HepG2 (cell line): ENCODE data around the gene NECAB2. TPM values are rescaled to one million over a fixed set of nuclear protein-coding genes. Genes with fewer than 3 reads are reported as not detected.

Experiments
- ATAC-seq: fragments of 200-7000 bp; cut with Tn5 transposase; 3 replicates; pipeline ENCODE4 v1.9.1; 2020; ENCODE audit warnings: mild to moderate bottlenecking, moderate library complexity
- BruUV-seq: library from RNA; stranded (reverse); fragments of 400-500 nt; replicated peaks from 2 replicates; lab custom pipeline; 2021; lab: Mats Ljungman, UMichigan
- CTCF ChIA-PET: fragments of 300-600 bp; formaldehyde crosslinking; extraction: SDS; loops from one replicate; lab custom pipeline; 2021; ENCODE audit warnings: low total read pairs, inconsistent platforms, low intra/inter-chr PET ratio; lab: Yijun Ruan, JAX
- POLR2A ChIA-PET: fragments of 350-600 bp; sonication (Branson Sonifier 250); formaldehyde crosslinking; loops from one replicate; lab custom pipeline; 2020; ENCODE audit warnings: antibody characterized with exemption, inconsistent platforms; lab: Yijun Ruan, JAX
- DNase-seq: peaks from one replicate; pipeline ENCODE4 v3.0.0-alpha.2; 2015; ENCODE audit warnings: low spot score
- FAIRE-seq: peaks from 3 replicates; lab custom pipeline; 2011; peaks lifted over from hg19 to GRCh38; lab: Jason Lieb, UNC
- H2AFZ ChIP-seq: one replicate; pipeline ENCODE4 v1.6.1; 2011; ENCODE audit warnings: low read length, inconsistent platforms
- H3K27ac ChIP-seq: fragments of 300-600 bp; 3 replicates; pipeline ENCODE4 v1.8.0; 2011; ENCODE audit warnings: mixed run types, mild to moderate bottlenecking, mixed read lengths, low read length, inconsistent platforms; ENCODE audit not compliant: insufficient read depth; ENCODE audit errors: extremely low read length
- H3K27me3 ChIP-seq, 2 experiments: fragments of 200-600 bp in 1 of 2; 2 replicates in 1 of 2; 3 replicates in 1 of 2; pipeline versions ENCODE4 v1.6.0 to v1.8.0; 2011; ENCODE audit warnings: low read length in 2 of 2, mild to moderate bottlenecking in 2 of 2, moderate library complexity in 2 of 2, inconsistent platforms in 1 of 2; ENCODE audit not compliant: insufficient read depth in 2 of 2, control insufficient read depth in 1 of 2
- H3K36me3 ChIP-seq, 2 experiments: fragments of 200-600 bp in 1 of 2; replicated peaks in 1 of 2; 2 replicates in 1 of 2; 3 replicates in 1 of 2; pipeline versions ENCODE4 v1.5.1 to v1.8.0; 2011; ENCODE audit warnings: low read length in 2 of 2, inconsistent platforms in 1 of 2; ENCODE audit not compliant: insufficient read depth in 2 of 2, control insufficient read depth in 1 of 2
- H3K4me1 ChIP-seq: 2 replicates; pipeline ENCODE4 v1.5.1; 2012; ENCODE audit warnings: low read length, inconsistent platforms; ENCODE audit not compliant: insufficient read depth
- H3K4me2 ChIP-seq: 2 replicates; pipeline ENCODE4 v1.6.0; 2011; ENCODE audit warnings: low read depth, low read length, inconsistent platforms
- H3K4me3 ChIP-seq, 3 experiments: fragments of 200-600 bp in 1 of 3; sonication (generic), shearing (Covaris generic) in 1 of 3; replicated peaks in 1 of 3; 2 replicates each; pipeline ENCODE4 v1.5.1; 2011 to 2016; ENCODE audit warnings: low read length in 3 of 3, inconsistent platforms in 2 of 3, low read depth in 2 of 3, mild to moderate bottlenecking in 2 of 3, control low read depth in 1 of 3, mixed read lengths in 1 of 3; ENCODE audit not compliant: insufficient read depth in 1 of 3
- H3K79me2 ChIP-seq: one replicate; pipeline ENCODE4 v1.6.1; 2011; ENCODE audit warnings: low read length, inconsistent platforms; ENCODE audit not compliant: insufficient read depth
- H3K9ac ChIP-seq: 2 replicates; pipeline ENCODE4 v1.6.0; 2011; ENCODE audit warnings: mild to moderate bottlenecking, low read depth, low read length, inconsistent platforms; ENCODE audit not compliant: insufficient read depth
- H3K9me3 ChIP-seq: 2 replicates; pipeline ENCODE4 v1.5.1; 2012; ENCODE audit warnings: mild to moderate bottlenecking, low read length
- H4K20me1 ChIP-seq: 2 replicates; pipeline ENCODE4 v1.6.0; 2011; ENCODE audit warnings: inconsistent platforms, mild to moderate bottlenecking, low read length, moderate library complexity; ENCODE audit not compliant: insufficient read depth
- ZBTB40 ChIP-seq, 2 experiments: fragments of 450-650 bp in 1 of 2; sonication (generic) in 1 of 2; formaldehyde crosslinking in 1 of 2; IDR thresholded peaks; 2 replicates each; pipeline versions ENCODE4 v1.6.1 to v1.8.0; 2016 to 2022; ENCODE audit warnings: antibody characterized with exemption in 1 of 2, mild to moderate bottlenecking in 1 of 2, missing genetic modification reagents in 1 of 2
- ZFP36 ChIP-seq: fragments of 150-350 bp; IDR thresholded peaks from 2 replicates; pipeline ENCODE4 v1.6.1; 2018; ENCODE audit warnings: borderline replicate concordance, low read length, low read depth; ENCODE audit not compliant: partially characterized antibody
- ZNF609 ChIP-seq: sonication (generic); formaldehyde crosslinking; IDR thresholded peaks from 2 replicates; pipeline ENCODE4 v1.4.0; 2020; ENCODE audit warnings: mild to moderate bottlenecking, missing genetic modification reagents, borderline replicate concordance
- WGBS: methylation state at CpG from one replicate; pipeline ENCODE4 v1.1.6; 2017; ENCODE audit warnings: low lambda C conversion rate; 5-methylcytosine and 5-hydroxymethylcytosine counted together
- in situ Hi-C: cut with HindIII; loops from 2 replicates; pipeline ENCODE4 v1.10.0; 2017; ENCODE audit warnings: low pct_unique_long_range_greater_than_20kb; ENCODE audit not compliant: extremely low pct_ligation_motif_present
- intact Hi-C: fragments of 100-400 bp; cut with micrococcal nuclease; formaldehyde crosslinking; loops from one replicate; pipeline ENCODE4 v1.10.0; 2022; ENCODE audit not compliant: unreplicated experiment
- polyA plus RNA-seq, 8 experiments: library from polyadenylated mRNA; depleted of rRNA in 3 of 8; stranded (reverse) in 7 of 8; unstranded in 1 of 8; fragments of >200 nt; fragmentation: Illumina TruSeq in 4 of 8; extraction: Trizol in 4 of 8; gene quantifications; 2 replicates each; pipeline versions ENCODE4 v1.2.1 to v1.2.3, GENCODE V29; 2011 to 2016; ENCODE audit warnings: low read depth in 4 of 8, missing spikeins in 1 of 8, mixed read lengths in 1 of 8; ENCODE audit not compliant: insufficient read depth in 1 of 8
- total RNA-seq, 5 experiments: library from RNA; depleted of rRNA; stranded (reverse); fragments of >200 nt; fragmentation: Illumina TruSeq; extraction: Trizol; gene quantifications; 2 replicates each; pipeline ENCODE4 v1.2.3, GENCODE V29; 2016; ENCODE audit warnings: low read depth in 1 of 5

NECAB2 gene
- total and polyA plus RNA-seq, 2 of the 13 experiments (the other 11 are each of a cell fraction or from before 2014, with no cell fraction given): 0.21 to 0.49 TPM

DNA sequence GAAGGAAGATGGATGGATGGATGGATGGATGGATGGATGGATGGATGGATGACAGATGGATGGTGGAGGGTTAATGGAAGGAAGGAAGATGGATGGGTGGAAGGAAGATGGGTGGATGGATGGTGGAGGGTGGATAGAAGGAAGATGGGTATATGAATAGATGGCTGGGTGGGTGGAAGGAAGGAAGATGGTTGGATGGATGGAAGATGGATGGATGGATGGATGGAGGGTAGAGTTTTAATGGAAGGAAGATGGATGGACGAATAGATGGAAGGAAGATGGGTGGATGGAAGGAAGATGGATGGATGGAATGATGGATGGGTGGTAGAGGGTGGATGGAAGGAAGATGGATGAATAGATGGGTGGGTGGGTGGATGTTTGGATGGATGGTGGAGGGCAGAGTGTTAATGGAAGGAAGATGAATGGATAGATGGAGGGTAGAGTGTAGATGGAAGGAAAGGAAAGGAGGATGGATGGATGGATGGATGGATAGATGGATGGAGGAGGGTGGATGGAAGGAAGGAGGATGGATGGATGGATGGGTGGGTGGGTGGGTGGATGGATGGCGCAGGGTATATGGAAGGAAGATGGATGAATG, 47.1 kb upstream of the NECAB2 start:
- H3K4me2 ChIP-seq: no peak overlapping the region
- ATAC-seq (no peak), DNase-seq (no peak), FAIRE-seq (no peak)
- no peak overlapping the region for H3K27ac ChIP-seq
- 84% methylated on average over 2 of the region's 2 CpGs for WGBS
- CTCF ChIA-PET: no interaction called here
- H3K79me2 ChIP-seq: no peaks in the 10 kb centered on the region
- no peaks in the 10 kb centered on the region for H3K27me3 ChIP-seq
- H4K20me1 ChIP-seq: no peaks in the 10 kb centered on the region
- H3K4me3 ChIP-seq: no peak overlapping the region
- intact Hi-C loops (no loop called here), in situ Hi-C loops (loop anchor here (10.0 kb wide), 1 partner anchor 124 kb away; the partner anchor contains the start of gene SLC38A8)
- no peaks in the 10 kb centered on the region for H3K4me1 ChIP-seq
- H3K9me3 ChIP-seq: no peaks in the 10 kb centered on the region
- BruUV-seq: no TSS peak
- H3K9ac ChIP-seq: no peak overlapping the region
- H3K36me3 ChIP-seq: peaks cover 13 to 17% of the 10 kb centered on the region in 2 experiments
- no peak overlapping the region for H2AFZ ChIP-seq
- POLR2A ChIA-PET: no interaction called here
- TF ChIP-seq ZFP36 (no peak), ZBTB40 (IDR thresholded peaks at IDR 0.05) (no peak), ZBTB40 (CRISPR knock-in tag; IDR thresholded peaks at IDR 0.05) (no peak), ZNF609 (CRISPR knock-in tag) (no peak)
